NCI-H345 treated with DMSO at 0.1 percent for 48 hours (cell line): ENCODE results near the gene ANKRD2.

Source experiments
- DNase-seq: peaks from one replicate; lab custom pipeline; 2025; ENCODE audit not compliant: unreplicated experiment; lab: John Stamatoyannopoulos, UW

ANKRD2 gene

GRCh38 chr10:97590748-97591495 is 18.3 kb downstream of the ANKRD2 start:
- no peak for DNase-seq

GRCh38 chr10:97593421-97593820 is 20.8 kb downstream of the ANKRD2 start:
- DNase-seq, result no peak

GRCh38 chr10:97596101-97597082 is 23.8 kb downstream of the ANKRD2 start:
- no peak for DNase-seq

GRCh38 chr10:97597778-97598177 is 25.2 kb downstream of the ANKRD2 start:
- DNase-seq, result no peak

- no peak for DNase-seq
Observed at GRCh38 chr10:97598407-97599271, 26.1 kb downstream of the ANKRD2 start.

- no peak for DNase-seq
Observed at GRCh38 chr10:97599272-97599619, 26.7 kb downstream of the ANKRD2 start.

GRCh38 chr10:97600616-97601015 is 28.0 kb downstream of the ANKRD2 start:
- no peak for DNase-seq

GRCh38 chr10:97601268-97602215 is 29.0 kb downstream of the ANKRD2 start:
- DNase-seq, result no peak

- DNase-seq, result no peak
Observed at GRCh38 chr10:97607095-97607636, 34.6 kb downstream of the ANKRD2 start.

- no peak for DNase-seq
Observed at GRCh38 chr10:97608991-97609561, 36.5 kb downstream of the ANKRD2 start.

GRCh38 chr10:97611473-97611872 is 38.9 kb downstream of the ANKRD2 start:
- no peak for DNase-seq

GRCh38 chr10:97612386-97612785 is 39.8 kb downstream of the ANKRD2 start:
- DNase-seq, result no peak

GRCh38 chr10:97618285-97618684 is 45.7 kb downstream of the ANKRD2 start:
- DNase-seq, result no peak

GRCh38 chr10:97618733-97619132 is 46.2 kb downstream of the ANKRD2 start:
- DNase-seq, result no peak

- DNase-seq, result no peak
Observed at GRCh38 chr10:97623277-97623676, 50.7 kb downstream of the ANKRD2 start.

GRCh38 chr10:97627731-97628130 is 55.2 kb downstream of the ANKRD2 start:
- DNase-seq, result no peak

GRCh38 chr10:97628228-97628627 is 55.6 kb downstream of the ANKRD2 start:
- no peak for DNase-seq

- DNase-seq, result no peak
Observed at GRCh38 chr10:97629289-97629688, 56.7 kb downstream of the ANKRD2 start.

- no peak for DNase-seq
Observed at GRCh38 chr10:97631098-97631497, 58.5 kb downstream of the ANKRD2 start.
